HuH-7 (cell line): ENCODE results near the gene RBM42.
A peak's percentile ranks its signal among the peaks of the same experiment; 100 is the strongest.
"Not testable (repeated sequence)": the region's sequence is repeated elsewhere in the genome, so short reads cannot be mapped to it uniquely, and the experiment has no call there.

Source experiments
- DNase-seq: peaks from one replicate; pipeline ENCODE4 v3.0.0; 2011; ENCODE audit warnings: low spot score

The RBM42 gene

DNA sequence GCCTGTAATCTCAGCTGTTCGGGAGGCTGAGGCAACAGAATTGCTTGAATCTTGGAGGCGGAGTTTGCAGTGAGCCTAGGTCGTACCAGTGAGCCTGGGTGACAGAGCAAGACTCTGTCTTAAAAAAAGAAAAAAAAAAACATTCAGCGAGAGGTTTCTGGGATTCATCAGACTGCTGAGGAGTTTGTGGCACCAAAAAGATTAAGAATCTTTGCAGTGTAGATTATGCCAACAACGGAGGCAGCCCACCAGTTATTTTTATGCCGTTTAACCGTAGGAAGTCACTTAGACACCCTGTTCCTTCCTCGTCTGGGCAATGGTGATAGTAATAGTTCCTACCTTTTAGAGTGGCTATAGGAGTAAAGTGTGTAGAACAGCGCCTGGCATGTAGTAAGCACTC, 21.7 kb downstream of the RBM42 start:
- no peak for DNase-seq

- not testable (repeated sequence) for DNase-seq
These were observed 26.0 kb downstream of the RBM42 start for GRCh38 chr19:35654828-35655227.

GRCh38 chr19:35655600-35655999, 26.8 kb downstream of the RBM42 start:
- no peak for DNase-seq

DNA sequence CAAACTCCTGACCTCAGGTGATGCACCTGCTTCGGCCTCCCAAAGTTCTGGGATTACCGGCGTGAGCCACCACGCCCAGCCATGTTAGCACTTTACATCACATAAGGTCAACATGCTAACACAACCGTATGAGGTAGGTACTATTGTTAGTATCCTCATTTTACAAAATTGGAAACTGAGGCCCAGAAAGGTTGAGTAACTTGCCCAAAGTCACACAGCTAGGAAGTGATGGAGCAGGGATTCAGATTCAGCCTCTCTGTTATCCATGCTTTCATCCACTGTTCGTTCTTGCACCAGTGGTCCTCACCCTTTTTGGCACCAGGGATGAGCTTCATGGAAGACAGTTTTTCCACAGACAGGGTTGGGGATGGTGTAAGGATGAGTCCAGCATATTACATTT, 27.9 kb downstream of the RBM42 start:
- DNase-seq, result no peak

DNA sequence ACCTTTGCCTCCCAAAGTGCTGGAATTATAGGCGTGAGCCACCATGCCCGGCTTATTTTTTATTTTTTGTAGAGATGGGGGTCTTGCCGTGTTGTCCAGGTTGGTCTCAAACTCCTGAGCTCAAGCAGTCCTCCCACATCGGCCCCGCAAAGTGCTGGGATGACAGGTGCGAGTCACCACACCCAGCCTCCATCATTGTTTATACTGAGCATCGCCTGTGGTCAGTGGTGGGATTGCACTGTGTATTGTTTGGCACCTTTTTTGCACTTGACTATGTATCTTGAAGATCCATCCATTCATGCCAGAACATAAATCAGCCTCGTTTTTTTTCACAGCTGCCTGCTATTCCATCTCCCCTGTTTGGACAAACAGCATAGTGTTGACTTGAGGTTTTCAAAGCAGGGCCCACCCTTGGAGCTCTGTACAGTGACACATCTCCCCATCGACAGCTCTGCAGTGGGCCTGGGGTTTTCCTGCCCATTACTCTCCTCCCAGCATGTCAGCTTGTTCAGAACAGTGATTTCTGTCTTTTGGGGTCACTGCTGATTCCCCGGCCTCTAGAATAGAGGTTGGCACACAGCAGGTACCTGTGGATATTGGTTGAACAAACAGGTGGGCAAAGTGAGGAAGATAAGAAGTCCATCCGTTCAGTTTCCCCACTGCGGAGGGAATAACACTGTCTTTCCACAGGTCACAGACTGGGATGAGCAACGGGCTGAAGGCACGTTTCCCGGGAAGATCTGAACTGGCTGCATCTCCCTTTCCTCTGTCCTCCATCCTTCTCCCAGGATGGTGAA, 29.3 kb downstream of the RBM42 start:
- no peak for DNase-seq

DNA sequence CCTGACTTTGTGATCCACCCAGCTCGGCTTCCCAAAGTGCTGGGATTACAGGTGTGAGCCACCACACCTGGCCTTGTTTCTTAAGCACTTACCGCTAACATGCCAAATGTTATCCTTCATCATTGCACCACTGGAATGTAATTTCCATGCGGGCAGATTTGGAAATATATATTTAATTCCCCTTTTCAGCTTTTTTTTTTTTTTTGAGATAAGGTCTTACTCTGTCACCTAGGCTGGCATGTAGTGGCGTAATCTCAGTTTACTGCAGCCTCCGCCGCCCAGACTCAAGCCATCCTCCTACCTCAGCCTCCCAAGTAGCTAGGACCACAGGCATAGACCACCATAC, 33.1 kb downstream of the RBM42 start:
- no peak for DNase-seq

DNA sequence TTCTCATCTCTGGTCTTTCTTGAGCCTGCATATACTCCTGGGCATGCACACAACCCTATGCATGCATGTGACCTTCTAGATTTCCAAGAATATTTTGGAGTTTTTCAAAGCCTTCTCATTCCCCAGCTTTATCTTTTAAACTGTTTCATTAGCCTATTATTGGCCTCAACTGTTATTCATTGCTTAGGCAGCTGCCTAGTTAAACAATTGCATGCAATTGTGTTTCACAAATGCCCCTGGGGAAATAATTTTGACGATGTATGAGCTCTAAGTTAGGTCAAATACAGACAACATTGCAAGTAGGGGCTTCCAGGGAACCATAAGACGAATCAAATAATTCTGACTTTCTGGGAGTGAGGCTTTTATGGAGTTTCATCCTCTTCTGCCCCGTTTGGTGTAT, 35.1 kb downstream of the RBM42 start:
- DNase-seq, result no peak

GRCh38 chr19:35665157-35665556, 36.3 kb downstream of the RBM42 start:
- no peak for DNase-seq

DNA sequence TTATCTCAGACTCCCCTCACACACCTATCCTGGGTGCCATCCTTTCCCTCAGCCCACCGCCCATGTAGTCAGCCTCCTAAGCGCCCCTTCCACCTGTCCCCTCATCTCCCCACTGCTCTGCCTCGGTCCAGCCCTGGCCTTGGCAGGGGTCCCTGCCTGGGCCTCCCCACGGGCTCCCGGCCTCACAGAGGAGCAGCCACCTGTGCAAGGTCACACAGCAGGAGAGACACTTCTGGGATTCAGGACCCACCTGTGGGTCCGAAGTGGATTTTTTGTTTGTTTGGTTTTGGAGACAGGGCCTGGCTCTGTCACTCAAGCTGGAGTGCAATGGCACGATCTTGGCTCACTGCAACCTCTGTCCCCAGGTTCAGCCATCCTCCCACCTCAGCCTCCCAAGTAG, 36.8 kb downstream of the RBM42 start:
- DNase-seq, result no peak

DNA sequence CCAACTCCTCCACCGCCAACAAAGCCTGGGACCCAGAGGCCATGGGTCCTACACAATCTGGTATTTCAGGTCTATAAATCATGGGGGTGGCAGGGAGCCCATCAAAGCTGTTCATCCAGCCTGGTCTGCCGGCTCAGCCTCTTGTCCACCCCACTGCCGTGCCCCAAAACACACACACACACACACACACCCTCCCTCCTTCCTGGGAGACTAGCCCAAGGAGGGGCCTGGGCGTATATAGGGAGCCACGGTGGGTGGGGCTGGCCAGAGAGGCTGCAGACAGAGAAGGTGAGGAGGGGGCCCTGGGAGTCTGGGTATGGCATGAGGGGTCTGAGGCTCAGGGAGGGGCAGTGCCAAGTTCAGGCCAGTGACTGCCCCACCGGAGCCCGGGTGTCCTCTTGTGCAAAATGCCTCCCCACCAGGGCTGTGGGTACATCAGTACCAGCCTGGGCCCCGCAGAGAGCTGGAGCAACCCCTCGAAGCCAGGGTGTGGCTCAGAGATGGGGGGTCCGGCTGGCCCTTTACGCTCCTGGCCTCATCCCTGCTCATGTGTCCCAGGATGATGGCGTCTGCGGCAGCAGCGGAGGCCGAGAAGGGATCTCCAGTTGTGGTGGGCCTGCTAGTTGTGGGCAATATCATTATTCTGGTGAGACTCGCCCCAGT, 37.5 kb downstream of the RBM42 start, which contains the start of gene UPK1A:
UPK1A (plus strand) TSS at position 267 of the 663 bp plus-strand sequence; CDS start at position 563, 296 bp downstream.
- DNase-seq, result no peak

- DNase-seq, result no peak
These were observed 40.7 kb downstream of the RBM42 start for GRCh38 chr19:35669566-35669965.

GRCh38 chr19:35669974-35670373, 41.1 kb downstream of the RBM42 start:
- no peak for DNase-seq

DNA sequence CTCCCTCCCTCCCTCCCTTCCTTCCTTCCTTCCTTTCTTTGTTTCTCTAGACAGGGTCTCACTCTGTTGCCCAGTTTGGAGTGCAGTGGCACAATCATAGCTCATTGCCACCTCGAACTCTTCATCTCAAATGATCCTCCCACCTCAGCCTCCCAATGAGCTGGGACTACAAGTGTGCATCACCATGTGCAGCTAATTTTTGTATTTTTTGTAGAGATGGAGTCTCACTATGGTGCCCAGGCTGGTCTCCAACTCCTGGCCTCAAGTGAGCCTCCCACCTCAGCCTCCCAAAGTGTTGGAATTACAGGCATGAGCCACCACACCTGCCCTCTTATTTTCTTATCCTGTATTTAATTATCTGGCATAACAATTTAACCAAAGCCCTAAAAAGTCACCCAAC, 41.9 kb downstream of the RBM42 start:
- no peak for DNase-seq

GRCh38 chr19:35671818-35672217, 43.0 kb downstream of the RBM42 start:
- peak; percentile 93 for DNase-seq

GRCh38 chr19:35673121-35673804, 44.4 kb downstream of the RBM42 start:
- peak; percentile 93 for DNase-seq

GRCh38 chr19:35675589-35676140, 46.8 kb downstream of the RBM42 start:
- DNase-seq, result no peak
